SU-DHL-6 (cell line): Measurements from ENCODE around the gene PRXL2C.
A peak's percentile ranks its signal among the peaks of the same experiment; 100 is the strongest.

ENCODE experiments used
- H2AFZ ChIP-seq: fragments of 200-600 bp; sonication (generic); 2 replicates; pipeline ENCODE4 v1.6.1; 2014; ENCODE audit warnings: low read depth, mild to moderate bottlenecking, moderate library complexity, mixed read lengths, antibody characterized with exemption, low read length; ENCODE audit not compliant: severe bottlenecking
- H3F3A ChIP-seq: fragments of 200-600 bp; shearing (Covaris generic); 2 replicates; pipeline ENCODE4 v1.6.0; 2016; ENCODE audit warnings: antibody characterized with exemption, mild to moderate bottlenecking; ENCODE audit not compliant: insufficient read depth
- H3K27ac ChIP-seq: fragments of 200-600 bp; sonication (generic); 2 replicates; pipeline ENCODE4 v1.5.1; 2016; ENCODE audit warnings: low read depth, mild to moderate bottlenecking, low read length, moderate library complexity, mixed read lengths
- H3K27me3 ChIP-seq: fragments of 200-600 bp; sonication (generic), shearing (Covaris generic); 2 replicates; pipeline ENCODE4 v1.6.0; 2014; ENCODE audit warnings: mild to moderate bottlenecking, low read length
- H3K36me3 ChIP-seq: fragments of 200-600 bp; sonication (generic); 2 replicates; pipeline ENCODE4 v1.6.1; 2014; ENCODE audit warnings: mild to moderate bottlenecking, low read length, mixed read lengths
- H3K4me2 ChIP-seq: fragments of 300-600, 200-600 bp; shearing (Covaris generic), sonication (generic); 2 replicates; pipeline ENCODE4 v1.6.0; 2014; ENCODE audit warnings: low read length, low read depth, mild to moderate bottlenecking; ENCODE audit not compliant: poor library complexity, severe bottlenecking
- H3K4me3 ChIP-seq: fragments of 200-600 bp; sonication (generic); 2 replicates; pipeline ENCODE4 v1.5.1; 2014; ENCODE audit warnings: antibody characterized with exemption, low read length, mild to moderate bottlenecking, mixed read lengths; ENCODE audit not compliant: insufficient read depth, poor library complexity, severe bottlenecking
- H3K79me2 ChIP-seq: fragments of 200-600 bp; sonication (generic); 2 replicates; pipeline ENCODE4 v1.6.1; 2014; ENCODE audit warnings: mild to moderate bottlenecking, low read length, moderate library complexity; ENCODE audit not compliant: insufficient read depth
- H3K9ac ChIP-seq: fragments of 200-600 bp; sonication (generic); 2 replicates; pipeline ENCODE4 v1.7.0; 2014; ENCODE audit warnings: mild to moderate bottlenecking, low read length
- H3K9me2 ChIP-seq: fragments of 200-600 bp; sonication (generic); replicated peaks from 2 replicates; pipeline ENCODE4 v1.6.1; 2014; ENCODE audit warnings: low read length; ENCODE audit not compliant: insufficient read depth
- H3K9me3 ChIP-seq: fragments of 200-600 bp; sonication (generic); 2 replicates; pipeline ENCODE4 v1.6.1; 2014; ENCODE audit warnings: low read length, mixed read lengths; ENCODE audit not compliant: insufficient read depth
- H4K20me1 ChIP-seq: fragments of 200-600 bp; sonication (generic); 2 replicates; pipeline ENCODE4 v1.6.1; 2014; ENCODE audit warnings: low read depth, mild to moderate bottlenecking, antibody characterized with exemption, low read length, moderate library complexity, mixed read lengths
- CTCF ChIP-seq: fragments of 200-600 bp; sonication (generic); IDR thresholded peaks from one replicate; pipeline ENCODE4 v1.5.1; 2017; ENCODE audit warnings: antibody characterized with exemption, mild to moderate bottlenecking, low read length, moderate library complexity; ENCODE audit not compliant: insufficient read depth, poor library complexity, severe bottlenecking
- EZH2phosphoT487 ChIP-seq: fragments of 200-600 bp; sonication (generic), shearing (Covaris generic); conservative IDR thresholded peaks from 2 replicates; pipeline ENCODE4 v1.6.1; 2018; ENCODE audit warnings: mild to moderate bottlenecking, antibody characterized with exemption, low read length, moderate library complexity, mixed read lengths

PRXL2C gene

GRCh38 chr9:96654450-96655197 is 493 bp downstream of the PRXL2C start:
- H3F3A ChIP-seq, result no peaks in the 10 kb centered on the region

GRCh38 chr9:96651626-96652025 is 3.5 kb downstream of the PRXL2C start:
- no peak for TF ChIP-seq EZH2phosphoT487
- TF ChIP-seq CTCF, result peak; percentile 50
- Histone ChIP-seq H3K27ac (no peak overlapping the region), H3K79me2 (no peaks in the 10 kb centered on the region)

More at GRCh38 chr9:96654450-96655197, 493 bp downstream of the PRXL2C start:
- peak overlapping the region; percentile 56 for H3K4me3 ChIP-seq
- H2AFZ ChIP-seq, result peak overlapping the region; percentile 93
- no peaks in the 10 kb centered on the region for H3K9me3 ChIP-seq
- no peak overlapping the region for H3K27ac ChIP-seq
- no peaks in the 10 kb centered on the region for H3K27me3 ChIP-seq
- no peaks in the 10 kb centered on the region for H3K9me2 ChIP-seq
- no peaks in the 10 kb centered on the region for H3K36me3 ChIP-seq
- H3K9ac ChIP-seq, result peak overlapping the region; percentile 58
- H3K79me2 ChIP-seq, result no peaks in the 10 kb centered on the region
- H3K4me2 ChIP-seq, result peak overlapping the region; percentile 63
- TF ChIP-seq CTCF, result no peak
- no peak for TF ChIP-seq EZH2phosphoT487
- no peaks in the 10 kb centered on the region for H4K20me1 ChIP-seq

GRCh38 chr9:96649620-96650324 is 5.3 kb downstream of the PRXL2C start:
- no peak overlapping the region for H3K4me3 ChIP-seq
- TF ChIP-seq EZH2phosphoT487 (no peak), CTCF (no peak)
- H3K27me3 ChIP-seq, result no peaks in the 10 kb centered on the region
- no peak overlapping the region for H3K27ac ChIP-seq
- no peaks in the 10 kb centered on the region for H3K9me2 ChIP-seq
- no peak overlapping the region for H3K4me2 ChIP-seq
- H3K79me2 ChIP-seq, result no peaks in the 10 kb centered on the region
- no peaks in the 10 kb centered on the region for H3K9me3 ChIP-seq
- H3K36me3 ChIP-seq, result no peaks in the 10 kb centered on the region
- no peak overlapping the region for H2AFZ ChIP-seq
- H4K20me1 ChIP-seq, result no peaks in the 10 kb centered on the region
- H3K9ac ChIP-seq, result no peak overlapping the region
- H3F3A ChIP-seq, result no peaks in the 10 kb centered on the region

More at GRCh38 chr9:96651626-96652025, 3.5 kb downstream of the PRXL2C start:
- no peak overlapping the region for H3K4me3 ChIP-seq
- H3K9ac ChIP-seq, result no peak overlapping the region
- no peaks in the 10 kb centered on the region for H3K9me3 ChIP-seq
- no peaks in the 10 kb centered on the region for H4K20me1 ChIP-seq
- H3K9me2 ChIP-seq, result no peaks in the 10 kb centered on the region
- H3K4me2 ChIP-seq, result no peak overlapping the region
- H3F3A ChIP-seq, result no peaks in the 10 kb centered on the region
- H2AFZ ChIP-seq, result no peak overlapping the region
- no peaks in the 10 kb centered on the region for H3K27me3 ChIP-seq
- H3K36me3 ChIP-seq, result no peaks in the 10 kb centered on the region
